SK-N-SH treated with all-trans-retinoic acid at 6 μM for 48 hours (cell line): ENCODE results near the gene SLC1A5.
"Not testable (repeated sequence)": the region's sequence is repeated elsewhere in the genome, so short reads cannot be mapped to it uniquely, and the experiment has no call there.

Experiments used
- ATAC-seq: fragments of 200-7000 bp; cut with Tn5 transposase; 3 replicates; pipeline ENCODE4 v1.9.1; 2020; ENCODE audit warnings: mild to moderate bottlenecking, moderate library complexity
- ARNTL ChIP-seq: fragments of 450-650 bp; formaldehyde crosslinking; IDR thresholded peaks from 2 replicates; pipeline ENCODE4 v1.5.0; 2020; ENCODE audit warnings: low read depth, mild to moderate bottlenecking, moderate library complexity, borderline replicate concordance
- BACH2 ChIP-seq: fragments of 250-450 bp; sonication (Bioruptor Pico); IDR thresholded peaks from 2 replicates; pipeline ENCODE4 v1.9.0; 2021; ENCODE audit warnings: mild to moderate bottlenecking, borderline replicate concordance
- CREB5 ChIP-seq: fragments of 250-450 bp; sonication (Bioruptor Pico); IDR thresholded peaks from 2 replicates; pipeline ENCODE4 v1.5.1; 2020; ENCODE audit warnings: low read depth, mild to moderate bottlenecking, moderate library complexity
- CSDC2 ChIP-seq: fragments of 250-450 bp; sonication (Bioruptor Pico); IDR thresholded peaks from 2 replicates; pipeline ENCODE4 v1.5.0; 2020; ENCODE audit warnings: mild to moderate bottlenecking, moderate library complexity
- ESRRG ChIP-seq: fragments of 250-450 bp; sonication (Bioruptor Pico); IDR thresholded peaks from 2 replicates; pipeline ENCODE4 v1.6.1; 2021; ENCODE audit warnings: mild to moderate bottlenecking
- GLIS3 ChIP-seq: fragments of 250-450 bp; sonication (Bioruptor Pico); IDR thresholded peaks from 2 replicates; pipeline ENCODE4 v1.5.0; 2020; ENCODE audit warnings: mild to moderate bottlenecking, moderate library complexity
- ISL1 ChIP-seq: fragments of 250-450 bp; sonication (Bioruptor Pico); IDR thresholded peaks from 2 replicates; pipeline ENCODE4 v2.1.2; 2022; ENCODE audit warnings: mild to moderate bottlenecking, moderate library complexity
- OSR1 ChIP-seq: fragments of 250-450 bp; sonication (Bioruptor Pico); IDR thresholded peaks from 2 replicates; pipeline ENCODE4 v1.8.0; 2022; ENCODE audit warnings: moderate library complexity, mild to moderate bottlenecking, inconsistent platforms
- PPARA ChIP-seq: fragments of 250-450 bp; sonication (Bioruptor Pico); IDR thresholded peaks from 2 replicates; pipeline ENCODE4 v1.5.0; 2020; ENCODE audit warnings: mild to moderate bottlenecking, borderline replicate concordance
- RARB ChIP-seq: fragments of 250-450 bp; sonication (Bioruptor Pico); IDR thresholded peaks from 2 replicates; pipeline ENCODE4 v1.8.0; 2021; ENCODE audit warnings: mild to moderate bottlenecking, moderate library complexity
- SNAI2 ChIP-seq: fragments of 250-450 bp; sonication (Bioruptor Pico); IDR thresholded peaks from 2 replicates; pipeline ENCODE4 v1.5.0; 2020; ENCODE audit warnings: mild to moderate bottlenecking, moderate library complexity
- TCF4 ChIP-seq: fragments of 250-450 bp; sonication (Bioruptor Pico); IDR thresholded peaks from 2 replicates; pipeline ENCODE4 v1.8.0; 2021; ENCODE audit warnings: mild to moderate bottlenecking, moderate library complexity, borderline replicate concordance
- TOX ChIP-seq: fragments of 250-450 bp; sonication (Bioruptor Pico); IDR thresholded peaks from 2 replicates; pipeline ENCODE4 v1.8.0; 2021; ENCODE audit warnings: mild to moderate bottlenecking, moderate library complexity, borderline replicate concordance
- ZFP30 ChIP-seq: fragments of 450-650 bp; formaldehyde crosslinking; IDR thresholded peaks from 2 replicates; pipeline ENCODE4 v1.5.0; 2022; ENCODE audit warnings: mild to moderate bottlenecking, moderate library complexity
- ZNF565 ChIP-seq: fragments of 450-650 bp; formaldehyde crosslinking; conservative IDR thresholded peaks from 2 replicates; pipeline ENCODE4 v1.5.0; 2020; ENCODE audit warnings: low read depth, mild to moderate bottlenecking, moderate library complexity
- ZNF70 ChIP-seq: fragments of 450-650 bp; formaldehyde crosslinking; IDR thresholded peaks from 2 replicates; pipeline ENCODE4 v1.5.0; 2020; ENCODE audit warnings: mild to moderate bottlenecking, moderate library complexity
- ZNF8 ChIP-seq: fragments of 450-650 bp; formaldehyde crosslinking; IDR thresholded peaks from 2 replicates; pipeline ENCODE4 v1.5.0; 2020; ENCODE audit warnings: mild to moderate bottlenecking, moderate library complexity
- TF ChIP-seq, protein P1 (sequence below): fragments of 250-450 bp; sonication (Bioruptor Pico); IDR thresholded peaks from 2 replicates; pipeline ENCODE4 v1.5.1; 2021; ENCODE audit warnings: mild to moderate bottlenecking, moderate library complexity
- TF ChIP-seq, protein P2 (sequence below): fragments of 250-450 bp; sonication (Bioruptor Pico); IDR thresholded peaks from 2 replicates; pipeline ENCODE4 v1.8.0; 2020; ENCODE audit warnings: mild to moderate bottlenecking, moderate library complexity, borderline replicate concordance

Gene SLC1A5

GRCh38 chr19:46806656-46807055 is 18.3 kb upstream of the SLC1A5 start (continued):
- TF ChIP-seq TCF4 (CRISPR knock-in tag): no peak
- no peak for TF ChIP-seq ZNF70
- TF ChIP-seq, all 23 proteins: peak for 0

GRCh38 chr19:46804432-46804831 is 16.0 kb upstream of the SLC1A5 start:
- not testable (repeated sequence) for ATAC-seq

DNA sequence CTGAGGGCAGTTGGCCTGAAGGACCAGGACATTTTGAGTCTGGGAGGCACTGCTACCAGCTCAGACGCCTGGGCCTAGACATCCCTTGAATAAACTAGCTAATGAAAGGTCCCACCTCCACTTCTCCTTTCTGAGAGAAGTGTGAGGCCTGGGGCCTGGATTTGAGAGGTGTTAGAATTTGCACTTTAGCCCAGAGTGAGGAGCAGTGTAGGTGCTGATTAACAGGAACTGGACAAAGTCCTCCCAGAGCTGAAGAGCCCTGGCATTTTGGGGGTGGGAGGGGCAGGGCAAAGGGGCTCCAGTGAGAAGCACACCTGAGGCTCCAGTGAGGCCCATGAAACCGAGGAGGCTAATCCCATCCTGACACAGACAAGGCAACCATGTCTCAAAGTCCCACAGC is 15.2 kb upstream of the SLC1A5 start:
- TF ChIP-seq PPARA (CRISPR knock-in tag) (no peak), CREB5 (CRISPR knock-in tag) (no peak), CSDC2 (CRISPR knock-in tag) (no peak), RARB (no peak), SNAI2 (CRISPR knock-in tag) (no peak), ESRRG (CRISPR knock-in tag) (no peak), GLIS3 (CRISPR knock-in tag) (no peak), ZNF565 (CRISPR knock-in tag) (no peak), TOX (CRISPR knock-in tag) (no peak), ZFP30 (CRISPR knock-in tag) (no peak), TCF4 (CRISPR knock-in tag) (no peak), ISL1 (CRISPR knock-in tag) (no peak), OSR1 (CRISPR knock-in tag) (no peak), ARNTL (CRISPR knock-in tag) (no peak), ZNF8 (no peak), BACH2 (CRISPR knock-in tag) (no peak)
- TF ChIP-seq, protein P1, sequence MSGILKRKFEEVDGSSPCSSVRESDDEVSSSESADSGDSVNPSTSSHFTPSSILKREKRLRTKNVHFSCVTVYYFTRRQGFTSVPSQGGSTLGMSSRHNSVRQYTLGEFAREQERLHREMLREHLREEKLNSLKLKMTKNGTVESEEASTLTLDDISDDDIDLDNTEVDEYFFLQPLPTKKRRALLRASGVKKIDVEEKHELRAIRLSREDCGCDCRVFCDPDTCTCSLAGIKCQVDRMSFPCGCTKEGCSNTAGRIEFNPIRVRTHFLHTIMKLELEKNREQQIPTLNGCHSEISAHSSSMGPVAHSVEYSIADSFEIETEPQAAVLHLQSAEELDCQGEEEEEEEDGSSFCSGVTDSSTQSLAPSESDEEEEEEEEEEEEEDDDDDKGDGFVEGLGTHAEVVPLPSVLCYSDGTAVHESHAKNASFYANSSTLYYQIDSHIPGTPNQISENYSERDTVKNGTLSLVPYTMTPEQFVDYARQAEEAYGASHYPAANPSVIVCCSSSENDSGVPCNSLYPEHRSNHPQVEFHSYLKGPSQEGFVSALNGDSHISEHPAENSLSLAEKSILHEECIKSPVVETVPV (CRISPR knock-in tag): no peak
- TF ChIP-seq, protein P2, sequence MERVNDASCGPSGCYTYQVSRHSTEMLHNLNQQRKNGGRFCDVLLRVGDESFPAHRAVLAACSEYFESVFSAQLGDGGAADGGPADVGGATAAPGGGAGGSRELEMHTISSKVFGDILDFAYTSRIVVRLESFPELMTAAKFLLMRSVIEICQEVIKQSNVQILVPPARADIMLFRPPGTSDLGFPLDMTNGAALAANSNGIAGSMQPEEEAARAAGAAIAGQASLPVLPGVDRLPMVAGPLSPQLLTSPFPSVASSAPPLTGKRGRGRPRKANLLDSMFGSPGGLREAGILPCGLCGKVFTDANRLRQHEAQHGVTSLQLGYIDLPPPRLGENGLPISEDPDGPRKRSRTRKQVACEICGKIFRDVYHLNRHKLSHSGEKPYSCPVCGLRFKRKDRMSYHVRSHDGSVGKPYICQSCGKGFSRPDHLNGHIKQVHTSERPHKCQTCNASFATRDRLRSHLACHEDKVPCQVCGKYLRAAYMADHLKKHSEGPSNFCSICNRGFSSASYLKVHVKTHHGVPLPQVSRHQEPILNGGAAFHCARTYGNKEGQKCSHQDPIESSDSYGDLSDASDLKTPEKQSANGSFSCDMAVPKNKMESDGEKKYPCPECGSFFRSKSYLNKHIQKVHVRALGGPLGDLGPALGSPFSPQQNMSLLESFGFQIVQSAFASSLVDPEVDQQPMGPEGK (CRISPR knock-in tag): no peak
- ATAC-seq: no peak

DNA sequence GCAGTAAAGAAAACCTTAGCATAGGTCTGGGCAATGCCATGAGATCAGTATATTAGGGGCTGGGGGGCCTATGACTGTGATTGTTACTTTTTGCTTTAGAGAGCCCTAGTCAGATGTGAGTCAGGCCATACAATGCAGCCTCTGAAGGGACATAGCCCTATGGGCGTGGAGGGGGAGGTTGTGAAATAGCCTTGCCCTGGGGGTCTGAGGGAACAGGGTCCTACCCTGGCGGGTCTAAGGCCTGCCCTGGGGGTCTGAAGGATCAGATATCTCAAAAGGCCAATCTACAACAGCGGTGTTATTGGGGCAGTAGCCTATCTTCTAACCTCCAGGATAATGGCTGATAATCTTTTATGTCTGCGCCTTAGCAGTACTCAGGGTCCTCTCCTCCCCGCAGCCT is 13.8 kb upstream of the SLC1A5 start:
- TF ChIP-seq CSDC2 (CRISPR knock-in tag): no peak
- TF ChIP-seq, protein P1 (CRISPR knock-in tag): no peak
- no peak for TF ChIP-seq BACH2 (CRISPR knock-in tag)

DNA sequence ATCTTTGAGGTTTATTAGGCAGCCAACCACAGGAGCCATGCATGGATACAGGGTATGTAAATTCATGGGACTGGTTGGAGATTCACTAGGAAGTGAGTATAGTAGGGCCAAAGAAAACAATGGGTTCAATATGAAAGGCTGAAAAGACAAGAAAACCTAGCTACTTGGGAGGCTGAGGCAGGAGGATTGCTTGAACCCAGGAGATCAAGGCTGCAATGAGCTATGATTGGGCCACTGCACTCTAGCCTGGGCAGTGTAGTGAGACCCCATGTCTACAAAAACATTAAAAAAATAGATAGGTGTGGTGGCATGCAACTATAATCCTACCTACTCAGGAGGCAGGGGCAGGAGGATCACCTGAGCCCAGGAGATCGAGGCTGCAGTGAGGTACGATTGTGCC is 10.3 kb upstream of the SLC1A5 start:
- TF ChIP-seq TCF4 (CRISPR knock-in tag): no peak
- TF ChIP-seq ARNTL (CRISPR knock-in tag): no peak
- ATAC-seq: no peak

More for the DNA sequence above, 13.8 kb upstream of the SLC1A5 start:
- ATAC-seq: no peak

DNA sequence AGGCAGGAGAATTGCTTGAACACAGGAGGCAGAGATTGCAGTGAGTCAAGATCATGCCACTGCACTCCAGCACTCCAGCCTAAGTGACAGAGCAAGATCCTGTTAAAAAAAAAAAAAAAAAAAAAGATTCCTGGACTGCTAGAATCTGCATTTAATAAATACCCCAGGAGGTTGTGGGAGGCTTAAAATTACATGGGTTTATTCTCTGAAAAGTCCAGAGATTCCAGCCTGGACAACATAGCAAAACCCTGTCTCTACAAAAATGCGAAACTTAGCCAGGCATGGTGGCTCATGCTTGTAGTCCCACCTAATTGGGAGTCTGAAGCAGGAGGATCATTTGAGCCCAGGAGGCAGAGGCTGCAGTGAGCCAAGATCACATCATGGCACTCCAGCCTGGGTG is 9.5 kb upstream of the SLC1A5 start:
- no peak for ATAC-seq
- no peak for TF ChIP-seq BACH2 (CRISPR knock-in tag)
- TF ChIP-seq, all 23 proteins: peak for 0
